ENCODE results near the gene TUBA4A.
A peak's percentile ranks its signal among the peaks of the same experiment; 100 is the strongest.

The TUBA4A gene

DNA sequence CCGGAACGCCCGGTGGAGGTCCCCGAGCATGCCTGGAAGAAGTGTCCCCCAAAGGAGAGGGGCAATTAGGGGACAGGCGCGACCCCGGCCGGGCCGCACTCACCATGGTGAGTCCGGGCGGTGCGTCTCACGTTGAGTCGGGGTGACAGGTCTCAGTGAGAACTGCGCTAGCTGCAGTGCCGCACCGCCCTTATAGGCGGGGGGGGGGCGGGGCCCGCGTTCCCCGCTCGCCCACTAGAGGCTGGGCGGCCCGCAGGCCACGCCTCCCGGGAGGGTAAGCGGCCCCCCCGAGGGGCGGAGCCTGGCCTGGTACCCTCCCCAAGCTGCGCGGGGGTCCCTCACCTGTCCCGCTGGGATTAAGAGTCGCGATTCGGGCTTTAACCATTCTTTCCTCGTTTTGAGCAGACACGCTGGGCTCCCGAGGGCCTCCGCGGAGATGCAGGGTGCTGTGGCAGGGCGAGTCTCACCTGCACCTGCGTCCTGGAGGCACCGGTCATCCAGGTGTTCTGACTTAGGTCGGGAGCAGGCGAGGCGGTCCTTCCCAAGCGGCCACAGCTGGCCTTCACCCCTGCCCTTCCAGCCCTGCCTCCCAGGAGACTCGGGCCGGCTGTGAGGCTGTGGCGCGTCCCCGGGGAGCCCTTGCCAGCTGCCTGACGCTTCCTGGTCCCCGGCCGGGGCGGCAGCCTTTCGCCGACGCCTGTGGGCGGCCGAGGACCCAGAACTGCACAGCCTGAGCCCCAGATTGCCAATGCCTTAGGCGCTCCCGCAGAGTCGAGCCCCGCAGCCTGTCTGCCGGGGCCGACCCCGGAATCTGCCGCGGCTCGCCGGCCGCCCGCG is at the start of gene TUBA4A:
TUBA4A (minus strand) TSS at position 166 of the 837 bp plus-strand sequence; CDS start at position 106, 60 bp downstream.
- H3K27me3 Mint-ChIP-seq = peaks cover 8% of the 10 kb centered on the region
- peak; percentile 93 for DNase-seq
- peaks cover 40% of the 10 kb centered on the region for H3K36me3 Mint-ChIP-seq
- H3K9me3 Mint-ChIP-seq = no peaks in the 10 kb centered on the region
- peak within 1 kb of the TSS; percentile 95 for H3K27ac Mint-ChIP-seq
- CTCF ChIA-PET = interaction anchor here (0.9 to 5.5 kb wide), 6 partner anchors 9 to 83 kb away, joined by 3 to 49 read pairs (median 4); partner anchors contain the start of genes DNAJB2, GLB1L and STK16
- peak within 1 kb of the TSS; percentile 92 for H3K4me3 Mint-ChIP-seq
- H3K4me1 Mint-ChIP-seq = peaks cover 53% of the 10 kb centered on the region

DNA sequence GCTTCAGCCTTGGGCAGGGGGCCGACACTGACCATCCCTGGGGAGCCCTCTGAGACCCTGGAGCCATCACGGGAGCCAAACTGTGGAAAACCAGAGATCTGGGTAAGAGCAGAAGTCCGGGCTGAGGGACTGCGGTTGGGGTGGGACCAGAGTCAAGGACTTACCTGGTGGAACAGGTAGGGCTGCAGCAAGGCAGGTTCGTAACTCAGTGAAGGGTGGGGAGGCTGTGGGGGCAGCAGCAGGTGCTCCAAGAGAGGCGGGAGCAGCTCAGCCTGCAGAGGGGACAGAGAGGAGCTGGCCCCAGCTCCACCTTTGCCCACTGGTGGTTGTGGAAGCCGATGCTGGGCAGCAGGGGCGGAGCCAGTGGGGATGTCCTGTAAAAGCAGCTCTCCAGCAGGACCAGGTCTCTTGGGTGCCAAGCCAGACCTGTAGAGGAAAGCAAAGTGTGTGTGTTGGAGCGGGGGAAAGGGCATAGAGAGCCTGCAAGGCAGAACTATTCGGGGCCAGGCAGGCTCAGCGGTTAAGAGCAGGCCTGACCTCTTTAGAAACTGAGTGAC is 48.8 kb upstream of the TUBA4A start:
- H3K4me1 Mint-ChIP-seq = peaks cover 14% of the 10 kb centered on the region
- no peaks in the 10 kb centered on the region for H3K36me3 Mint-ChIP-seq
- H3K27ac Mint-ChIP-seq = no peak overlapping the region
- peaks cover 63% of the 10 kb centered on the region for H3K27me3 Mint-ChIP-seq
- no peak overlapping the region for H3K4me3 Mint-ChIP-seq
- H3K9me3 Mint-ChIP-seq = no peaks in the 10 kb centered on the region
- CTCF ChIA-PET = interaction anchor here (0.7 to 14.6 kb wide), 4 partner anchors 8 to 294 kb away, joined by 3 to 267 read pairs (median 3); partner anchors contain the start of genes DNAJB2 and DNPEP
- DNase-seq = no peak

GRCh38 chr2:219300022-219300421 is 46.3 kb upstream of the TUBA4A start:
- Mint-ChIP-seq H3K27ac (no peak overlapping the region), H3K36me3 (no peaks in the 10 kb centered on the region), H3K4me3 (no peak overlapping the region), H3K4me1 (peaks cover 27% of the 10 kb centered on the region), H3K9me3 (no peaks in the 10 kb centered on the region), H3K27me3 (peaks cover 81% of the 10 kb centered on the region)
- no peak for DNase-seq
- CTCF ChIA-PET = interaction anchor here (0.7 to 14.6 kb wide), 15 partner anchors 12 to 271 kb away, joined by 3 to 267 read pairs (median 4); partner anchors contain the start of genes ANKZF1, ATG9A, DNAJB2 and NHEJ1

DNA sequence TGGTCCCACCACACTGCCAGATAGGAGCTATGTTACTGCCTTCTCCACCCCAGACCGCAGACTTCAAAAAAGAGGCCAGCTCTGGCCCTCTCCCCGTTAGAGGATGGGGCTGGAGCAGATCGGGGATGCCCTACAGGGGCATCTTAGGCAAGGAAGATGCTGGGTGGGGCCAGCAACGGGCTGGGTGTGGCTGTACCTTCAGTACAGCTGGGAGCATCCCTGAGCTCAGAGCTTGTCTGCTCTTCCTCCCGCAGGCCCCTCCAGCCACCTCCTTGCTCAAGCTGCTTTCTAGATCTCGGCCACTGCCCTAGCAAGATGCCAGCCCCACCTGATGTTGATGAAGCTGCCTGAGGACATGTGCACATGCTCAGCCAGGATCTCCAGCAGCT is 45.6 kb upstream of the TUBA4A start:
- no peak for DNase-seq
- CTCF ChIA-PET = interaction anchor here (1.0 to 14.6 kb wide), 15 partner anchors 13 to 270 kb away, joined by 3 to 267 read pairs (median 4); partner anchors contain the start of genes ANKZF1, ATG9A, CNPPD1 and DNAJB2
- H3K9me3 Mint-ChIP-seq = no peaks in the 10 kb centered on the region
- H3K4me3 Mint-ChIP-seq = no peak overlapping the region
- peaks cover 31% of the 10 kb centered on the region for H3K4me1 Mint-ChIP-seq
- H3K27me3 Mint-ChIP-seq = peaks cover 84% of the 10 kb centered on the region
- no peaks in the 10 kb centered on the region for H3K36me3 Mint-ChIP-seq
- no peak overlapping the region for H3K27ac Mint-ChIP-seq

- Mint-ChIP-seq H3K36me3 (no peaks in the 10 kb centered on the region), H3K9me3 (no peaks in the 10 kb centered on the region), H3K4me1 (peaks cover 36% of the 10 kb centered on the region), H3K27ac (no peak overlapping the region), H3K27me3 (peaks cover 89% of the 10 kb centered on the region), H3K4me3 (no peak overlapping the region)
- DNase-seq = peak; percentile 93
- CTCF ChIA-PET = interaction anchor here (0.8 to 14.6 kb wide), 15 partner anchors 13 to 269 kb away, joined by 3 to 267 read pairs (median 4); partner anchors contain the start of genes ANKZF1, ATG9A, CNPPD1 and DNAJB2
Measured at GRCh38 chr2:219298759-219299371, 45.1 kb upstream of the TUBA4A start.

GRCh38 chr2:219297766-219298456 is 44.2 kb upstream of the TUBA4A start:
- CTCF ChIA-PET = interaction anchor here (0.8 to 14.6 kb wide), 11 partner anchors 9 to 240 kb away, joined by 3 to 267 read pairs (median 4); partner anchors contain the start of genes CNPPD1, DNAJB2 and NHEJ1
- no peak overlapping the region for H3K4me3 Mint-ChIP-seq
- H3K9me3 Mint-ChIP-seq = no peaks in the 10 kb centered on the region
- no peak for DNase-seq
- H3K27me3 Mint-ChIP-seq = peaks cover 86% of the 10 kb centered on the region
- peaks cover 36% of the 10 kb centered on the region for H3K4me1 Mint-ChIP-seq
- no peaks in the 10 kb centered on the region for H3K36me3 Mint-ChIP-seq
- H3K27ac Mint-ChIP-seq = no peak overlapping the region

- Mint-ChIP-seq H3K4me1 (peaks cover 36% of the 10 kb centered on the region), H3K27ac (no peak overlapping the region), H3K4me3 (no peak overlapping the region), H3K9me3 (no peaks in the 10 kb centered on the region), H3K36me3 (no peaks in the 10 kb centered on the region), H3K27me3 (peaks cover 86% of the 10 kb centered on the region)
- CTCF ChIA-PET = interaction anchor here (1.1 to 14.6 kb wide), 10 partner anchors 16 to 238 kb away, joined by 3 to 267 read pairs (median 17); partner anchors contain the start of genes CNPPD1, DNAJB2, GLB1L and NHEJ1
- peak; percentile 38 for DNase-seq
Measured at GRCh38 chr2:219296631-219297391, 43.1 kb upstream of the TUBA4A start.

DNA sequence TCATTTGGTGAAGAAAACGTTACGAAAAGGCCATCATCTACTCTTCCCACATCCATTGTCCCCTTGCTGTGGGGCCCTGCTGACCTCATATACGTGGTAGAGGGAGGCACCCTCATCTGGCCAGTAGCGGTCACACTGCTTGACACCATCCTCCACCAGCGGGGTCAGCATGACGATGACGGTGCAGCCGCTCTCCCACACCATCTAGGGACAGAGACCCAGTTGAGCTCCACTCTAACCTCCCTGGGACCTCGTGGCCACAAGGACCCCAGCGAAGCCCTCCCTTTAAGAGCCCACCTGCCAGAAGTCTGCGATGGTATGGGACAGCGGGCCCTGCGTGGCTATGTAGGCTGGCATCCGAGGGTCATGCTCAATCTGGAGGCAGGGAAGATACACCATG is 42.4 kb upstream of the TUBA4A start:
- Mint-ChIP-seq H3K27me3 (peaks cover 84% of the 10 kb centered on the region), H3K27ac (no peak overlapping the region), H3K9me3 (no peaks in the 10 kb centered on the region), H3K36me3 (no peaks in the 10 kb centered on the region), H3K4me3 (no peak overlapping the region), H3K4me1 (peaks cover 36% of the 10 kb centered on the region)
- DNase-seq = no peak
- CTCF ChIA-PET = interaction anchor here (1.1 to 14.6 kb wide), 17 partner anchors 16 to 237 kb away, joined by 3 to 267 read pairs (median 12); partner anchors contain the start of genes ANKZF1, ATG9A, DNAJB2 and GLB1L

DNA sequence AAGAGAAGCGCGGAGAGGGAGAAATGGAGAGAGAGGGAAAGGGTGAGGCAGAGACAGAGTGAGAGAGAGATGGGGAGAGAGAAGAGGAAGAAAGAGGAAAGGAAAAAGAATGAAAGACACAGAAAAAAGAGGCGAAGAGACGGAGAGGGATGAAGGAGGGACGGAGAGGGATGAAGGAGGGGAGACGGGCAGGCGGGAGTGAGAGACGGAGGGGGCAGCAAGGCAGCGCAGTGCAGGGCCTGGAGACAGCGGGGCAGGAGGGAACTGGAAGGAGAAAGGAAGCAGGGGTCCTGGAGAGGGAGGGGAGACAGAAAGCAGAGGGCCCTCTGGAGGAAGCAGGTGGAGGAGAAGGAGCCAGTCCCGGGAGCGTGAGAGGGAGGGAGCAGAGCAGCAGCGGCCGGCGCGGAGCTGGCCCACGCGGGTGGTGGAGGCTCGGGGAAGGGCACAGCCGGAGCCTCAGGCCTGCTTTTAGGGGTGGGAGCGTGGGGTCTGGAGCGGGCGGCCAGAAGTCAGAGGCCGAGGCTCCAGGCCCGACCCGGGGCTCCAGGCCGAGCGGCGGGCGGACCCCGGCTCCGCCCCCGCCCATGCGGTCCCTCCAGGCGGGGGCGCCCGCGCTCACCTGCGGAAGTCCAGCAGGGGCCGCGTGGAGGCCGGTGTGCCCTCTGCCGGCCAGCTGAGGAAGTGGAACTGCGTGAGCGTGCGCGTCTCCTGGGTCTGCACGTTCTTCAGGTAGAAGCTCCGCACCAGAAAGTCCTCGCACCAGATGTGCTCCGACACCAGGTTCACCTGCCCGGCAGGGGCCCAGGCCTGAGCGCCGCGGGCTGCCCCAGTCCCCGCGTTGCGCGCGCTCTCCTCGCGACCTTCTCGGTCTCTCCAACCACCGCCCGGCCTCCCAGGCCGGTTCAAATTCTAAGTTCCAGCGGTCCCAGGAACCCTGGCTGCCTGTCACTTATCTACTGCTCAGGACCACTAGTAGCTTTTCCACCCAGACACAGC is 40.9 kb upstream of the TUBA4A start:
- no peaks in the 10 kb centered on the region for H3K9me3 Mint-ChIP-seq
- H3K27me3 Mint-ChIP-seq = peaks cover 81% of the 10 kb centered on the region
- H3K36me3 Mint-ChIP-seq = no peaks in the 10 kb centered on the region
- peak; percentile 90 for DNase-seq
- peaks cover 36% of the 10 kb centered on the region for H3K4me1 Mint-ChIP-seq
- CTCF ChIA-PET = interaction anchor here (0.6 to 14.6 kb wide), 48 partner anchors 8 to 275 kb away, joined by 3 to 267 read pairs (median 4); partner anchors contain the start of genes ANKZF1, ATG9A, CNPPD1 and DNAJB2
- H3K27ac Mint-ChIP-seq = no peak overlapping the region
- H3K4me3 Mint-ChIP-seq = peak overlapping the region; percentile 47

GRCh38 chr2:219293736-219294231 is 40.1 kb upstream of the TUBA4A start:
- DNase-seq = no peak
- H3K27me3 Mint-ChIP-seq = peaks cover 72% of the 10 kb centered on the region
- H3K4me1 Mint-ChIP-seq = peaks cover 31% of the 10 kb centered on the region
- H3K36me3 Mint-ChIP-seq = no peaks in the 10 kb centered on the region
- H3K4me3 Mint-ChIP-seq = peak overlapping the region; percentile 44
- CTCF ChIA-PET = interaction anchor here (1.1 to 14.6 kb wide), 10 partner anchors 10 to 134 kb away, joined by 3 to 267 read pairs (median 8); partner anchors contain the start of genes DNAJB2, GLB1L, NHEJ1 and STK16
- H3K27ac Mint-ChIP-seq = no peak overlapping the region
- no peaks in the 10 kb centered on the region for H3K9me3 Mint-ChIP-seq

GRCh38 chr2:219292616-219293015 is 38.9 kb upstream of the TUBA4A start:
- no peaks in the 10 kb centered on the region for H3K9me3 Mint-ChIP-seq
- CTCF ChIA-PET = interaction anchor here (1.3 to 14.6 kb wide), 4 partner anchors 12 to 133 kb away, joined by 3 to 267 read pairs (median 50); partner anchors contain the start of genes DNAJB2, NHEJ1, TUBA4A and TUBA4B
- H3K27ac Mint-ChIP-seq = no peak overlapping the region
- no peaks in the 10 kb centered on the region for H3K36me3 Mint-ChIP-seq
- DNase-seq = no peak
- H3K4me1 Mint-ChIP-seq = peaks cover 23% of the 10 kb centered on the region
- H3K4me3 Mint-ChIP-seq = no peak overlapping the region
- peaks cover 68% of the 10 kb centered on the region for H3K27me3 Mint-ChIP-seq
